Stimulated activated naive CD8-positive, alpha-beta T cell treated with anti-CD3 and anti-CD28 coated beads, Interleukin-15, amount 100 ng/mL, for 72 hours (primary cell): ENCODE measurements around the gene NKD2.

Source experiments
- ATAC-seq: fragments of 150-1000 bp; cut with Tn5 transposase; 2 replicates; pipeline ENCODE4 v1.10.0; 2021; ENCODE audit warnings: mild to moderate bottlenecking, moderate library complexity
- DNase-seq, 2 donors: peaks; one replicate each; pipeline ENCODE4 v3.0.0; 2021 to 2022
- H3K27ac Mint-ChIP-seq, 2 donors: one replicate each; pipeline ENCODE4 v1.8.0; 2022; ENCODE audit warnings: mild to moderate bottlenecking in 2 of 2, mixed read lengths in 2 of 2, moderate library complexity in 2 of 2
- H3K27me3 Mint-ChIP-seq: one replicate; pipeline ENCODE4 v1.8.0; 2022; ENCODE audit warnings: mixed read lengths
- H3K4me1 Mint-ChIP-seq: one replicate; pipeline ENCODE4 v1.8.0; 2022; ENCODE audit warnings: mild to moderate bottlenecking, mixed read lengths
- H3K4me3 Mint-ChIP-seq, 2 donors: one replicate each; pipeline ENCODE4 v1.8.0; 2022; ENCODE audit warnings: mild to moderate bottlenecking in 2 of 2, mixed read lengths in 2 of 2, moderate library complexity in 1 of 2
- H3K9me3 Mint-ChIP-seq, 2 donors: one replicate each; pipeline ENCODE4 v1.8.0; 2022; ENCODE audit warnings: mixed read lengths in 2 of 2

NKD2 gene

DNA sequence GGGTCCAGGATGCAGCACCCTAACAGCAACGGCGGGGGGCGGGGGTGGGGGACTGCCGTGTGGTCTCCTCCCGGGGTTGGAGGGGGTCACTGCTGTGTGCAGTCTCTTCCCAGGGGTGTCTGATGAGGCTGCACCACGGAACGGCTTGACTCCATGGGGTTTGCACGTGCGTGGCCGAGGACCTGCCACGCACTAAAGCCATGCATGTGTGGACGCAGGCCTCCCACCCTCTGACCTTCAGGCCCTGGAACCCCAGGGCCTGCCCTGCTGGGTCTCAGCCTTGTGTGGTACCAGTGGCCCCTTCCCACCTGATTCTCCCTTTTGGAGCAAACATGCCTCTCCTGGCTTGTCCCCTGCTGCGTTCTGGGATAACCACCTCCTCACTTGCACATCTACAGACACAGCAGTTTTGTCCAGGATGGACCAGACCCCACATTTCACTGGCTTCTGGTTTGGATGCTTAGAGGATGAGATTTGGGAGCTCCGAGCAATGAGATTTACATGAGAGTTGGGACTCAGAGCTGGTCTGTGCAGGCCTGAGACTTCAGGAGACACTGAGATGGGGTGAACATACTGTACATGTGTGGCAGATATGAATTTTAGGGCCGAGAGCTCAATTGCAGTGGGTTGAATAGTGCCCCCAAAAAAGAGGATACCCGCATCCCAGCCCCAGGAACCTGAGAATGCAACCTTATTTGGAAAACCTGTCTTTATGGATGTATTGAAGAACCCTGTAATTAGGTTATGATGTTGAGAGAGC, 57.5 kb downstream of the NKD2 start:
- no peak overlapping the region for H3K4me3 Mint-ChIP-seq
- DNase-seq (no peak), ATAC-seq (no peak)
- H3K27me3 Mint-ChIP-seq = no peaks in the 10 kb centered on the region
- H3K9me3 Mint-ChIP-seq = no peaks in the 10 kb centered on the region
- no peaks in the 10 kb centered on the region for H3K4me1 Mint-ChIP-seq
- H3K27ac Mint-ChIP-seq = peak overlapping the region in 1 of 2 donors; percentile 54

DNA sequence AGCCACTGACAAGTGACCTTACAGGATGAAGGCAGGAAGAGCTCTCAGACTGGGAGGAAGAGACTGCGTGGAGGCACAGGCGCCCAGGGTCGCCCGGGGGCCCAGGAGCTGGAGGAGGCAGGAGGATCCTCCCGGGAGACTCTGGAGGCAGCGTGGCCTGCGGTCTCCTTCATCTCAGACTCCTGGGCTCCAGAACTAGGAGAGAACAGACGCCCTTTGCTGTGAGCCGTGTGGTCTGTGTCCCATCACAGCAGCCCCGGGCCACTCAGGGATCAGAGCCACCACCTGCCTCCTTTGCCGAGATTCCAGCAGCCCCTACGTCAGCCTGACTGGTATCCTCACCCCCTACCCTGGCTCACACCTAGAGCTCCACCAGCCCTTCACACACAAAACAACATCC, 58.1 kb downstream of the NKD2 start:
- H3K4me1 Mint-ChIP-seq = no peaks in the 10 kb centered on the region
- no peaks in the 10 kb centered on the region for H3K27me3 Mint-ChIP-seq
- H3K9me3 Mint-ChIP-seq = no peaks in the 10 kb centered on the region
- H3K4me3 Mint-ChIP-seq = no peak overlapping the region
- DNase-seq (no peak), ATAC-seq (no peak)
- H3K27ac Mint-ChIP-seq = peak overlapping the region; percentile 54 to 88

DNA sequence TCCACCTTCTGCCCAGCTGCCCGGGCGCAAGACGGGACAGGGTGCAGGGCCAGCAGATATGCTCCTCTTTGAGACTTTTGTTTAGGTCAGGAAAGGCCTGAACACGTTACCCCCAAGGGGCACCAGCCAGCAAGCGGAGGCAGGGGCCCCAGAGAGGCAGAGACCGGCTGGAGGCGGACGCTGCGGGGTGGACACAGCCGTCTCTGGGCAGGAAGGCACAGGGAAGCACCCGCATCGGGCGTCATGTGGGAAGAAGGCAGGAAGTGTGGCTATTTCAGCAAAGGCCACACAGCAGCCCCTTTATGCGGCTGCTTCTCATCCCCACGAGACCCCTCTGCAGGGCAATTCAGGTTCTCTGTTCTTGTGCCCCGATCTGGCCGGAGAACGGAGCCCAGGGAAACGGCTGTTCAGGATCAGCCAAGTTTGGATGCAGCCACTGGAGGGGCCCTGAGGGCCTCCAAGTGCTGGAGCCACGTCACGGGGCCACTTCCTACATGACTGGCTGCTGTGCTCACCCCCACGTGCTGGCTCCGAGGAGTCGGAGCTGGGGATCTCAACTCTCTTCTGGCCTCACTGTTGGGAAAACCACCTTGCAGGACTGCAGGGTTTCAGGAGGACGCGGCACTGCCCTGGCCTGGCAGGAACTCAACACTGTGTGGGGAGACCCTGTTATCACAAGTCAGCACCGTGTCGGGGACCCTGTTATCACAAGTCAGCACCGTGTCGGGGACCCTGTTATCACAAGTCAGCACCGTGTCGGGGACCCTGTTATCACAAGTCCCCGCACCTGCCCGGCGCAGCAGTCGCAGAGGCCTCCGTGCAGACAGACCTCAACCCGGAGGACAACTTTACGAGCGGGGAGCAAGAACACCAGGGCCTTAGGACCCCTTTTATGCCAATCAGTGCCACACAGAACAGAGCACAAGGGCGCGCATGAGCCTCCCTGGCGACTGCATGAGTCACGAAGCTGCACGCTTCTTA, 58.8 kb downstream of the NKD2 start:
- Mint-ChIP-seq H3K4me3 (no peak overlapping the region), H3K9me3 (no peaks in the 10 kb centered on the region), H3K27ac (peak overlapping the region in 1 of 2 donors; percentile 88), H3K4me1 (no peaks in the 10 kb centered on the region), H3K27me3 (no peaks in the 10 kb centered on the region)
- no peak for DNase-seq
- ATAC-seq = no peak

DNA sequence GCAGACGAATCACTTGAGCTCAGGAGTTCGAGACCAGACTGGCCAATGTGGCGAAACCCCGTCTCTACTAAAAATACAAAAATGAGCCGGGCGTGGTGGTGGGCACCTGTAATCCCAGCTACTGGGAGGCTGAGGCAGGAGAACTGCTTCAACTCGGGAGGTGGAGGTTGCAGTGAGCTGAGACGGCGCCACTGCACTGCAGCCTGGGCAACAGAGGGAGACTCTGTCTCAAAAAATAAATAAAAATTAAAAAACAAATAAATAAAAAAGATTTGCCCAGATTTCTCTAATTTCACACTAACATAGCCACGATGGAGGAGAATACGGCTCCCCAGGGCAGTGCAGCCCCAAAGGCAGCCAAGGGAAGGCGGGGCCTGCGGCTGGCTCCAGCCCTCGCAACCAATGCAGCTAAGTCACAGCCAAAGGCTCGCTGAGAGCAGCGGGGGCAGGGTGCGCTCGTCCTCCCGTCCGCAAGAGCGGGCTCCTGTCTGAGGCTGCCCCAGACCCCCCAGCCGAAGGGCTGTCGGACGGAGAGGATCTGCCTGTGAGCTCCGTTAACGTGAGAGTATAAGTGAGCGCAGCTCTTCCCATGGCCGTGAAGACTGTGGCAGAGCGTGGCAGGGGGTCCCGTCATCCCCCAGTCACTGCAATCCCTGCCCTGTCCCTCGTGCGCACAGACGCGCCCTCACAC, 59.7 kb downstream of the NKD2 start:
- H3K4me3 Mint-ChIP-seq = no peak overlapping the region
- H3K4me1 Mint-ChIP-seq = no peaks in the 10 kb centered on the region
- ATAC-seq = no peak

DNA sequence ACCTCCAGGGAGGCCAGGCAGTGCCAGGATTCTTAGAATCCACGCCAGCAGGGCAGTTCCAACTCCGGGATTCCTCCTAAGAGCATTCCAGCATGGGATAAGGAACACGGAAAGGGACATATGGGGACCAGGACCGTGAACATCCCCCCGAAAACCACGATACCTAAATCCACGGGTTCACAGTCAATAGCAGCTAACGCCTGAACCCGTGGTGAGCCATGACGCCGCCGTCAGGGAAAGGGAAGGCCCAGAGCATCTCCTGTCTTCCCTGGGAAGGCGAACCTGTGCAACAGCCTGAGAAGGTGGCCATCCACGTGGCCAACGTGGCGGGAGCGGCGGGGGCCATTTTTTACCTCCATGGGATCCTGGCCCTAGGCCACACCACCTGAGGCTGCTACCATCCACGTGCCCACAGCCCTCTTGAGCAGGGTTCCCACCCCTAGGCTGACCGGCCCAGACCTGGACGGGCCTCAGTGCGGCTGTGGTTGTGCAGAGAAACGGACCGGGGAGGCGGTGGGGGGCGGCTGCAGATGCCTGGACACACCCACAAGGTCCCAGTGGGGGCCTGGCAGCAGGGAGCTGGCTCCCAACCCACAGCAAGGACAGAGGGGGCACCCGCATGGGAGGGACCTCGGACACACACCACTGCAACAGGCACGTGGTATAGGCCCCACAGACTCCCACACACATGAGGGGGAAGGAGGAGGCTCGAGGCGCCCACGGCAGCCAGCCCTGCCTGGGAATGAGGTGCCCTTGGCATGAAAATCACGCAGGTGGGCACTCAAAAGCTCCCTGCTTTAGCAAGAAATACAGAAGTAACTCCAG, 60.5 kb downstream of the NKD2 start:
- Mint-ChIP-seq H3K4me1 (no peaks in the 10 kb centered on the region), H3K27me3 (no peaks in the 10 kb centered on the region), H3K9me3 (no peaks in the 10 kb centered on the region), H3K27ac (no peak overlapping the region), H3K4me3 (no peak overlapping the region)
- DNase-seq (no peak), ATAC-seq (peak; percentile 20)

More for the DNA sequence above, 59.7 kb downstream of the NKD2 start:
- Mint-ChIP-seq H3K27me3 (no peaks in the 10 kb centered on the region), H3K27ac (no peak overlapping the region), H3K9me3 (no peaks in the 10 kb centered on the region)
- DNase-seq = no peak

DNA sequence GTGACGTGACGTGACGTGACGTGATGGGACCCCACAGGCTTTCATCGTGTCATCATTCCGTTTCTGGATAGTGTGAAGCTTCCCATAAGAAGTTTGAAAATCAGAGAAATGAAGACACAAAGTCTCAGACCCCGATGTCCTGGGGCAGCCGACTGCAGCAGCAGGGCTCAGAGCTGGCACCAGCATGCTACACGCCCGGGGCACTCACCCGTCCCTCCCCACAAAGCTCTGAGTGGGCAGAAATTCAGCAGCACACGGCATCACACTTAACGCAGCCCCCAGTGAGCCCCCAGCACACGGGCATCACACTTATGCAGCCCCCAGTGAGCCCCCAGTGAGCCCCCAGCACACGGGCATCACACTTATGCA, 61.1 kb downstream of the NKD2 start:
- DNase-seq = no peak
- no peaks in the 10 kb centered on the region for H3K27me3 Mint-ChIP-seq
- H3K9me3 Mint-ChIP-seq = no peaks in the 10 kb centered on the region
- no peak overlapping the region for H3K4me3 Mint-ChIP-seq
- H3K4me1 Mint-ChIP-seq = no peaks in the 10 kb centered on the region
- no peak overlapping the region for H3K27ac Mint-ChIP-seq
- ATAC-seq = no peak

DNA sequence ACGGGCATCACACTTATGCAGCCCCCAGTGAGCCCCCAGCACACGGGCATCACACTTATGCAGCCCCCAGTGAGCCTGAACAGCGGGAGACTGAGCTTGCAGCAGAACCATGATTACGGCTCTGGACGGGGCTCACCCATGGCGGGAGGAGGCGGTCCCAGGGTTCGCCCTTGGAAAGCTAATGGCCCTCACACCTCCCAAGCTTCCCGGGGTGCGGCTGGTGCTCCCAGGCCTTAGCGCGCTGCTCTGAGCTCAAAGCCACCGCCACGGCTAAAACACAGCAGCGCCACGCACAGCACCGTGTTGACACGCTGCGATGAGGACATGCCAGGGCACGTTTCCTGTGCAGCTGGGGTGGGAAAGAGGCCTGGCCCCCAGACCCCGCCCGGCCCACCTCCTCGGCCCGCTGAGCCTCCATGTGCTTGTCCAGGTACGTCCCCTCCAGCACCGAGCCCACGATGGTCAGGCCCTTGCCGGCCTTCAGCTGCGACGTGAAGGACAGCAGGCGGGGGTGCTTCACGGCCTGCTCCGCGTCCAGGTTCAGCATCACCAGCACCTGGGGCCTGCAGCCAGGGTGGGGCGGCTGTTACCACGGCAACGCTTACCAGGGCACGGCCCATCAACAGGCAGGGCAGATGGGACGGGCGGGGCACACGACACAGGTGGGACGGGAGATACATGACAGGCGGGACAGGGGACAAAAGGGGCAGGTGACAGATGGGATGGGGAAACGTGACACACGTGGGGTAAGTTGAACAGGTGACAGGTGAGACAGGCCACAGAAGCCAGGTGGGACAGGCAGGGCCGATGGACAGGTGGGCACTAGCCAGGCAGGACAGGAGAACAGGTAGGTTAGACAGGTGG, 64.9 kb downstream of the NKD2 start:
- H3K4me1 Mint-ChIP-seq = no peaks in the 10 kb centered on the region

DNA sequence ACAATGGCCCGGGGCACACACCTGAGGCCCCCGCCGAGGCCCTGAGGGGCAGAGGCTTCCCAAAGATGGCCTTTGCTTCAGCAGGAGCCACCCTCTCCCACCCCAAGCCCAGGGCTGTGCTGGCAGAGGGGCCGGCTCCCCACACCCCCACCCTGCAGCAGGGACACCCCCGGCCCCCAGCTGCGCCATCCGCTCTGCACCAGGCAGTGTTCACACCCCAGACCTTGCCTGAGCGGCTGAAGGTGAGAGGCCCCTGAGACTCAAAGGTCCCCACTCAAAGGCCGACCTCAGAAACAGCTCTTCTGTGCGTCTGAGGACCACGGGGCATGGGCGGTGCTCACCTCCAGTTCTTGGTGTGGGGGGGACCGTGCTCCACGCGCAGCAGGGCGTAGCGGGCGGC, 65.6 kb downstream of the NKD2 start:
- H3K4me3 Mint-ChIP-seq = no peak overlapping the region
- H3K9me3 Mint-ChIP-seq = no peaks in the 10 kb centered on the region
- H3K4me1 Mint-ChIP-seq = no peaks in the 10 kb centered on the region
- no peak overlapping the region for H3K27ac Mint-ChIP-seq
- H3K27me3 Mint-ChIP-seq = no peaks in the 10 kb centered on the region
- DNase-seq (no peak), ATAC-seq (peak; percentile 33)

More for the DNA sequence above, 64.9 kb downstream of the NKD2 start:
- H3K27ac Mint-ChIP-seq = peak overlapping the region; percentile 94 to 96
- DNase-seq (no peak), ATAC-seq (no peak)
- no peak overlapping the region for H3K4me3 Mint-ChIP-seq
- H3K27me3 Mint-ChIP-seq = no peaks in the 10 kb centered on the region
- H3K9me3 Mint-ChIP-seq = no peaks in the 10 kb centered on the region

DNA sequence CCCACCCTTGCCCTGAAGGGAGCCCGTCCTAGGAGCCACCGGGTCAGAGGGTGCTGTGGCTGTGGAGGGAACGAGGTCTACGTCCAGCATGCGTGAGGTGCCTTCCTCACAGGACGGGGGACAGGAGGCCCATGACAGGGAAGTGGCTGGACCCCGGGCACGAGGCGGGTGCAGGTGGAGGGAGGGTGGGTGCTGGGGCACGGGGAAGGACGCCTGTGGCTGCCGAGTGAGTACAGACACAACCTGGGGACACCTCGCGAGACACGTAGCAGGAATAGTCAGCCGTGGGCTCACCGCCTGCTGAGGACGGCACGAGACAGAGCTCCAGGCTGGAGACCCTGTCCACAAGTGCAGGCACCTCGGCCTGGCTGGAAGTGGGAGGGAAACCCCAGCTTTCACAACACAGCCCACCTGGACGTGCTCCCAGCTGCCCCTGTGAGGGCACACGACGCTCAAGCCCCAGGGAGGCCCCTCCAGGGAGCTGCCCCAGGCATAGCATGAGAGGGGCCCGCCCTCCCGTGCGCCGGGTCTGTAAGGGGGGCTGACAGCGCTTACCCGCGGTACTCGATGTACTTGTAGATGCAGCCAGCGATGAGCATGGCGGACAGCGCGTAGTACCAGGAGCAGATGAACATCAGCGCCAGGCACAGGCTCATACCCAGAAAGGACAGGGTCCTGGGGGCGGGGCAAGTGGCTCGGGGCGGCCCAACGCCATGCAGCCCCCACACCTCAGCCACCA, 66.4 kb downstream of the NKD2 start:
- Mint-ChIP-seq H3K4me1 (no peaks in the 10 kb centered on the region), H3K9me3 (no peaks in the 10 kb centered on the region), H3K27me3 (no peaks in the 10 kb centered on the region), H3K27ac (peak overlapping the region in 1 of 2 donors; percentile 34), H3K4me3 (no peak overlapping the region)
- no peak for DNase-seq
- ATAC-seq = peak; percentile 23

DNA sequence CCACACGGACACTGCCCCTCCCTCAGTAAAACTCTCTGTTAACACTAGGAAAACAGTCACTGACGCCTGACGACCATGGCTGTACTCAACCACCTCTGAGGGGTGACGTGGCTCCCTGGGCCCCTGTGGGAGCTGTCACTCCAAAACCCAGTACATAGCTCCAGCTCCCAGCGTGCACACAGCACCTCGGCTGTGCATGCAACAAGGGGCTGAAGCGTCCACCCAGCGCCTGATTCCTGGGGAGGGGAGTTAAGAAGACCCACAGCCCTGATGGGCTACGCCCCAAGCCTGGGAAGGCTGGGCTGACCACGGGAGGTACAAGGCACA, 66.9 kb downstream of the NKD2 start:
- Mint-ChIP-seq H3K4me3 (no peak overlapping the region), H3K4me1 (no peaks in the 10 kb centered on the region), H3K27ac (peak overlapping the region in 1 of 2 donors; percentile 34), H3K9me3 (no peaks in the 10 kb centered on the region), H3K27me3 (no peaks in the 10 kb centered on the region)
- ATAC-seq (peak; percentile 2), DNase-seq (no peak)

DNA sequence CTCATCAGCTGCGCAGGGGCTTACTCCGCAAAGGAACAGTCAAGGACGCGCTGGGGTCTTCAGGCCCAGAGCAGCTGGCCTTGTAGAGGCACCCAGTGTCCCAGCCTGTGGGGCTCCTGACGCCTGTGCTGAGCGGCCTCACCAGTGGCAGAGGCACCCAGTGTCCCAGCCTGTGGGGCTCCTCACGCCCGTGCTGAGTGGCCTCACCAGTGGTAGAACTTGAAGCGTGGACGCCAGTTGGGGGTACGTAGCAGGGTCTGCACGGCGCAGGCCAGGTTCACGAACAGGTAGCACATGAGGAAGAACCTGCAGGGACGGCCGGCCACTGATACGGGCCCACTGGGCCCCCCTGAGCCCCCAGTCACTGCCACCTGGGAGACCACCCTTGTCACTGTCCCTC, 67.3 kb downstream of the NKD2 start:
- ATAC-seq = no peak

DNA sequence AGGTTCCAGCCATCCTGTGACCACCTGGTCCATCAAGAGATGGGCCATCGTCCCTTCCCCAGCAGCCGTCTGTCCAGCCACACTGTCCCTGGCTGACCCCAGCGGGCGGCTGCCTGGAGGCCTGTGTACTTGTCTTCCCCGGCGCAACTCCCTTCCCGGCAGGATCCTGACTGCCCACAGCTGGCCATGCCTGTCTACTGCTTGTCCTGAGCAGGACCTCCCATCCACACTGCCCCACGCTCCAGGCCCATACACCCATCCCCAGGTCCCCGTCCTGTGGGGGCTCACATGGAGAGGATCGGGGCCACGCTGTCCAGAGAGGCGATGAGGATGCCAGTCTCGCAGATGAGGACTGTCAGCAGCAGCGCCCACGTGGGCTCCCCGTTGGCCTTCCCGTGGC, 67.8 kb downstream of the NKD2 start:
- ATAC-seq (no peak), DNase-seq (no peak)
- no peak overlapping the region for H3K4me3 Mint-ChIP-seq
- no peaks in the 10 kb centered on the region for H3K4me1 Mint-ChIP-seq
- no peaks in the 10 kb centered on the region for H3K27me3 Mint-ChIP-seq
- peak overlapping the region in 1 of 2 donors; percentile 74 for H3K27ac Mint-ChIP-seq
- H3K9me3 Mint-ChIP-seq = no peaks in the 10 kb centered on the region

More for the DNA sequence above, 67.3 kb downstream of the NKD2 start:
- H3K4me1 Mint-ChIP-seq = no peaks in the 10 kb centered on the region
- no peak for DNase-seq
- peak overlapping the region in 1 of 2 donors; percentile 74 for H3K27ac Mint-ChIP-seq
- H3K9me3 Mint-ChIP-seq = no peaks in the 10 kb centered on the region
- no peak overlapping the region for H3K4me3 Mint-ChIP-seq
- no peaks in the 10 kb centered on the region for H3K27me3 Mint-ChIP-seq

DNA sequence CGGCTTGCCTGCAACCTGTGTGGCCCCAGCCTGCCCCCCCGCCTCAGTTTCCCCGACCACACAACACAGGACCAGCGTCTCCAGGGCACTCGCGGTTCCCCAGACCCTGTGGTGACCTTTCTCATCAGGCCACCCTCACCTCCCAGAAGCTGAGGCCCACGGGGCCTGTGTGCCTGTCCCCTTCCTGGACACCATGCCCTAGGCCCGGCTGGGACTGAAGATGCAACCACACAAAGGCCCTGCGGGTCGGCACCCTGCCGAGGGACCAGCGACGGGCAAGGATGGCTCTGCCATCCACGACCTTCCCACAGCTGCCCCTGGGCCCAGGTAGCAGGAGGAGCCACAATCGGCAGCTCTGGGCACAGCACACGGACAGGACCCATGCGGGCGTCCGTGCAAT, 68.4 kb downstream of the NKD2 start:
- no peaks in the 10 kb centered on the region for H3K4me1 Mint-ChIP-seq
- H3K27me3 Mint-ChIP-seq = no peaks in the 10 kb centered on the region
- H3K9me3 Mint-ChIP-seq = no peaks in the 10 kb centered on the region
- no peak for ATAC-seq
- no peak for DNase-seq
- no peak overlapping the region for H3K4me3 Mint-ChIP-seq
- H3K27ac Mint-ChIP-seq = no peak overlapping the region
